HG03439 (cell line): ENCODE measurements around the gene RAI1.

Experiments used
- ATAC-seq: cut with Tn5 transposase; IDR thresholded peaks from one replicate; pipeline ENCODE4 v1.9.1; 2021; ENCODE audit warnings: mild to moderate bottlenecking, moderate library complexity; ENCODE audit not compliant: unreplicated experiment

Gene RAI1

GRCh38 chr17:17762744-17763105 is 81.5 kb downstream of the RAI1 start:
- ATAC-seq: no peak

- no peak for ATAC-seq
Measured at GRCh38 chr17:17763136-17763535, 81.9 kb downstream of the RAI1 start.

- ATAC-seq: no peak
Measured at GRCh38 chr17:17763734-17764133, 82.5 kb downstream of the RAI1 start.

- ATAC-seq: no peak
Measured at GRCh38 chr17:17765359-17766076, 84.3 kb downstream of the RAI1 start.

GRCh38 chr17:17766077-17766743 is 85.0 kb downstream of the RAI1 start:
- no peak for ATAC-seq

GRCh38 chr17:17766744-17767120 is 85.5 kb downstream of the RAI1 start:
- no peak for ATAC-seq

- no peak for ATAC-seq
Measured at GRCh38 chr17:17767154-17767869, 86.1 kb downstream of the RAI1 start.

- no peak for ATAC-seq
Measured at GRCh38 chr17:17767887-17768418, 86.7 kb downstream of the RAI1 start.

- no peak for ATAC-seq
Measured at GRCh38 chr17:17768424-17769088, 87.3 kb downstream of the RAI1 start.

GRCh38 chr17:17769869-17770631 is 88.8 kb downstream of the RAI1 start:
- ATAC-seq: no peak

GRCh38 chr17:17770632-17771044 is 89.4 kb downstream of the RAI1 start:
- no peak for ATAC-seq

GRCh38 chr17:17771498-17772201 is 90.4 kb downstream of the RAI1 start:
- no peak for ATAC-seq

GRCh38 chr17:17772231-17772630 is 91.0 kb downstream of the RAI1 start:
- no peak for ATAC-seq

GRCh38 chr17:17774009-17774881 is 93.0 kb downstream of the RAI1 start:
- no peak for ATAC-seq

- ATAC-seq: no peak
Measured at GRCh38 chr17:17776889-17777288, 95.6 kb downstream of the RAI1 start.

GRCh38 chr17:17778308-17779014 is 97.2 kb downstream of the RAI1 start:
- ATAC-seq: no peak

GRCh38 chr17:17779015-17779611 is 97.9 kb downstream of the RAI1 start:
- no peak for ATAC-seq
